GM10266 (cell line): ENCODE results near the gene GMIP.
A peak's percentile ranks its signal among the peaks of the same experiment; 100 is the strongest.

Source experiments
- DNase-seq: peaks from one replicate; pipeline ENCODE4 v3.0.0; 2012; ENCODE audit errors: extremely low spot score
- CTCF ChIP-seq: IDR thresholded peaks from 2 replicates; pipeline ENCODE4 v1.5.1; 2012; ENCODE audit warnings: mild to moderate bottlenecking, low read depth; ENCODE audit not compliant: control insufficient read depth, insufficient read depth; ENCODE audit errors: missing control alignments

GMIP gene

GRCh38 chr19:19624032-19624570 is 19.4 kb downstream of the GMIP start:
- no peak for TF ChIP-seq CTCF
- no peak for DNase-seq

- TF ChIP-seq CTCF, result no peak
- no peak for DNase-seq
Measured at GRCh38 chr19:19623383-19623782, 20.1 kb downstream of the GMIP start.

- DNase-seq, result no peak
Measured at GRCh38 chr19:19619849-19620210, 23.6 kb downstream of the GMIP start.

GRCh38 chr19:19619181-19619848 is 24.1 kb downstream of the GMIP start:
- no peak for DNase-seq

More at GRCh38 chr19:19619849-19620210, 23.6 kb downstream of the GMIP start:
- TF ChIP-seq CTCF, result no peak

GRCh38 chr19:19618219-19619051 is 25.0 kb downstream of the GMIP start, which contains the start of gene PBX4:
Gene PBX4, minus strand, starts transcription at chr19:19618687. Its CDS starts 58 bp downstream, at chr19:19618629.
- peak; percentile 99 for DNase-seq
- no peak for TF ChIP-seq CTCF

More at GRCh38 chr19:19619181-19619848, 24.1 kb downstream of the GMIP start:
- TF ChIP-seq CTCF, result no peak

GRCh38 chr19:19615086-19615485 is 28.4 kb downstream of the GMIP start:
- DNase-seq, result no peak
- TF ChIP-seq CTCF, result no peak
